Stimulated activated CD4-positive, alpha-beta T cell treated with anti-CD3 and anti-CD28 coated beads, Interleukin-4, amount 100 ng/mL, for 48 hours (primary cell): ENCODE results near the gene HCN3.
"Not testable (repeated sequence)": the region's sequence is repeated elsewhere in the genome, so short reads cannot be mapped to it uniquely, and the experiment has no call there.

ENCODE experiments used
- DNase-seq, 2 donors: peaks; one replicate each; pipeline ENCODE4 v3.0.0-alpha.2; 2020; ENCODE audit warnings: low read depth in 2 of 2

Gene HCN3

GRCh38 chr1:155309423-155310021, 32.3 kb downstream of the HCN3 start:
- no peak for DNase-seq

- DNase-seq = no peak
Observed at GRCh38 chr1:155313261-155313660, 36.0 kb downstream of the HCN3 start.

DNA sequence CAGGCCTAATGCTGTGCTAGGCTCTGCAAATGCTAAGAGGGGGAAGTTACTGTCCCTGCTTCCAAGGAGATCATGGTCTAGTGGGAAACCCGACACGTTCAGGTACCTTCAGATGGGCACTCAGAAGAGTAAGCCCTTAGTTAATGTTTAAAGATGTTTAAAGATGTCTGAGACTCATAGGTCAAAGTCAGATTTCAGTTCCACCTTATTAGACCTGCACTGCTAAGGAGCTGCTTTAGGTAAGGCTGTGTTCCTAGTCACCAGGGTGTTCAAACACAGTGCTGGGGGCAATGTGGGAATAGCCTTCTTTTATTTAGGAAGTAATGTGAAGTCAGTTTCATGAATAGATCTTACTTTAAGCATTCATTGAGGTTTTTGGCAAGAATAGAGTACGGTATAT, 39.7 kb downstream of the HCN3 start:
- DNase-seq = no peak

DNA sequence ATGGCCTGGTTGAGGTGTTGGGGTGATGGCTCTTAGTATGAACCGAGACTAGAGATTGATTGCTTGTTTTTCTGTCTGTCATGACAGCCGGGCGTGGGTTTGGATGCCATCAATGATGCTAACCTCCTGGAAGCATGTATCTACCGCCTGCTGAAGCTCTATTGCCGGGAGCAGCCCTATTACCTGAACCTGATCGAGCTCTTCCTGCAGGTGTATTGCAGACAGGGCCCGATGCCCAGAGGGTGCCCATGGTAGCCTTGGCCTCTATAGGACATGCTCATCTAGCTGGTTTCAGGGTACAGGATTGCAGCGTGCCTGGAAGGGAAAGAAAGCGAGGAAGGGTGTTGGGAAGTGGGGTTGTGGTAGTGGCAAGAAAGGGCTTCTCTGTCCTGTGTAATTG, 40.8 kb downstream of the HCN3 start:
- DNase-seq = no peak

- no peak for DNase-seq
Observed at GRCh38 chr1:155319536-155319935, 42.3 kb downstream of the HCN3 start.

DNA sequence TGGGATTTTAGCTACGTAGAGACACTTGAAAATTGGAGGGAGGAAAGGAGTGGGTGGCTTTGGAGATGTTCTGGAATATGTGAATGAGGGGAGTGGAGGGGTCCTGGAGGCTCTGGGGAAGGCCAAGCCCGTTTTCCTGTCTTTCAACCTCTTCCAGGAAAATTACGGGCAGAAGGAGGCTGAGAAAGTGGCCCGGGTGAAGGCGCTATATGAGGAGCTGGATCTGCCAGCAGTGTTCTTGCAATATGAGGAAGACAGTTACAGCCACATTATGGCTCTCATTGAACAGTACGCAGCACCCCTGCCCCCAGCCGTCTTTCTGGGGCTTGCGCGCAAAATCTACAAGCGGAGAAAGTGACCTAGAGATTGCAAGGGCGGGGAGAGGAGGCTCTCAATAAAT, 43.0 kb downstream of the HCN3 start:
- DNase-seq = no peak

GRCh38 chr1:155320661-155321617, 43.7 kb downstream of the HCN3 start, which contains the start of gene RUSC1:
Gene RUSC1 (plus strand): TSS chr1:155320894. CDS start chr1:155321774, 880 bp downstream.
- peak; percentile 57 to 66 for DNase-seq

GRCh38 chr1:155321639-155322503, 44.6 kb downstream of the HCN3 start:
- no peak for DNase-seq

DNA sequence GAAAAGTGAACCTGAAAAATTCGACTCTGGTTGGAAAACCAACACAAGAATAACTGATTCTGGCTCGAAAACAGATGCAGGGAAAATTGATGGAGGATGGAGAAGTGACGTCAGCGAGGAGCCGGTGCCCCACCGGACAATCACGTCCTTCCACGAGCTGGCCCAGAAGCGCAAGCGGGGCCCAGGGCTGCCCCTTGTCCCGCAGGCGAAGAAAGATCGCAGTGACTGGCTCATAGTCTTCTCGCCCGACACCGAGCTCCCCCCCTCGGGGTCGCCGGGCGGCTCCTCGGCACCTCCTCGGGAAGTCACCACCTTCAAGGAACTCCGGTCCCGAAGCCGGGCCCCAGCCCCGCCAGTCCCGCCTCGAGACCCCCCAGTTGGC, 45.3 kb downstream of the HCN3 start:
- DNase-seq = no peak

DNA sequence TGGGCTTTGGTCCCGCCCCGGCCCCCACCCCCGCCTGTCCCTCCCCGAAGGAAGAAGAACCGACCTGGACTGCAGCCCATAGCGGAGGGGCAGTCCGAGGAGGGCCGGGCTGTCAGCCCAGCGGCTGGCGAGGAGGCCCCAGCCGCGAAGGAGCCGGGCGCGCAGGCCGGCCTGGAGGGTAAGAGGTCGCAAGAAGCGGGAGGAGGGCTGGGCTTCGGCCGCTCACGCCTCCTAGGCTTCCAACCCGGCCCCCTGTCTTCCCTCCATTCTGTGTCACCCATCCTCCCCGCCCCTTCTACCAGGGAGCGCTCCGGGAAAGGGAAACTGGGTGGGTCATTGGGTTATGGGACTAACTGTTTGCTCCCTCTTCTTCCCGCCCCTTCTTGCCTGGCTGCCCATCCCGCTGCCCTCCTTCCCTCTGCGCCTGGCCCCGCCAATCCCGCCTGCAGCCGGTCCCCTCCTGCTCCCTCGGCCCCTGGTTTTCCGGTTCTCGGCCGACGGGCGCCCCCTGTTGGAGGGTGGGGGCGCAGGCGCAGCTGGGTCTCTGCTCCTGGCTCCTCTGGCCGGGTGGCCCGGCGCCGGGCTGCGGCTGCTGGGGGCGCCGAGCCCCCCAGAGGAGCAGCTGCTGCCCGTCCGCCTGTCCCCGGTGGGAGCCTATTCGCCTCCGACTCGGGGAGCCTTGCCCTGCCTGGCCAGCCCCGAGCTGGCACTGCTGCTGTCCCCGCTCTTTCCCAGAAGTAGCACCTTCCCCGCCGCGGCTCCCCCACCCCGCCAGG, 45.9 kb downstream of the HCN3 start:
- peak; percentile 83 to 85 for DNase-seq

DNA sequence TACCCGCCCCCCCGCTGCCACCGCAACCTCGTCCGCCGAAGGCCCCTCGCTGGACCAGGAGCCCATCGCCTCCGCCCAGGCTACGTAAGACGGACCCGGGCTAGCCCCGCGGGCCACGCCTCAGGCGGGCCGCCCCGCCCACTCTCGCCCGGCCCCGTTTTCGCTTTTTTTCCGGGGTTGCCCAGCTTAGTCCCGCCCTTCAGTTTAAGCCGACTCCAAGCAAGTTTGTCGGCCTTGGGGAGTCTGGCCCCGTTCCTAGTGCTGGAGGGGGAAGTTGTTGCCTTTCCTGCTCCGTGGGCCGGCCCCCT, 46.4 kb downstream of the HCN3 start:
- peak; percentile 75 to 80 for DNase-seq

DNA sequence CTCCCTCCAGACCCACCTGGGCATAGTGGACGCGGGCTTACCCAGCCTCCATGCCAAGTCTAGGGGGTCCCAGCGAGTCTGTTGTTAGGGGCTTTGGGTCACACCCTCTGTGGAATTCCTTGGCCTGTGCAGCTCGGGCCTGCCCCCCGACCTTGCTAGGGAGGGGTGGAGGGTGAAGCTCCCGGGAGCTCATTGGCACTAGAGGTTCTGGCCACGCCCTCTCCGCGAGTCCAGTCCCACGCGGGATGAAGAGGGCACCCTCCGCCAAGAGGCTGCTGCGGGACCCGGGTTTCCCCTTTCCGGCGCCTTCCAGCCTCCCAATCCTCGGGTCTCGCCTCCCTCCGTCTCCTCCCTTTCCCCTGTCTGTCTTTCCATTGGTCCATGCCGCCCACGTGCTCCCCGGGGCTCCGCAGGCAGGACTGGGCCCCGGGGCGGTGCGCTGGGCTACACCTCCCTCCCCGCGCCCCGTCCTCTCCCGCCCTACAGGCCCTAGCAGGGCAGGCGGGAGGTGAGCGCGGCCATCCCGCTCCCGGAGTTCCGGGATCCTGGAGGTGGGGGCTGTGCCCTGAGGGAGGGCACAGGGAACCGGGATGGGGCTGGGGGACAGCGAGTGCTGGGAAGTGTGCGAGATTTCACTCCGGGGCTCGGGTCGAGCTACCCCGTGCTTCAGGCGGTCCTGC, 46.9 kb downstream of the HCN3 start:
- DNase-seq = peak; percentile 90 to 97

DNA sequence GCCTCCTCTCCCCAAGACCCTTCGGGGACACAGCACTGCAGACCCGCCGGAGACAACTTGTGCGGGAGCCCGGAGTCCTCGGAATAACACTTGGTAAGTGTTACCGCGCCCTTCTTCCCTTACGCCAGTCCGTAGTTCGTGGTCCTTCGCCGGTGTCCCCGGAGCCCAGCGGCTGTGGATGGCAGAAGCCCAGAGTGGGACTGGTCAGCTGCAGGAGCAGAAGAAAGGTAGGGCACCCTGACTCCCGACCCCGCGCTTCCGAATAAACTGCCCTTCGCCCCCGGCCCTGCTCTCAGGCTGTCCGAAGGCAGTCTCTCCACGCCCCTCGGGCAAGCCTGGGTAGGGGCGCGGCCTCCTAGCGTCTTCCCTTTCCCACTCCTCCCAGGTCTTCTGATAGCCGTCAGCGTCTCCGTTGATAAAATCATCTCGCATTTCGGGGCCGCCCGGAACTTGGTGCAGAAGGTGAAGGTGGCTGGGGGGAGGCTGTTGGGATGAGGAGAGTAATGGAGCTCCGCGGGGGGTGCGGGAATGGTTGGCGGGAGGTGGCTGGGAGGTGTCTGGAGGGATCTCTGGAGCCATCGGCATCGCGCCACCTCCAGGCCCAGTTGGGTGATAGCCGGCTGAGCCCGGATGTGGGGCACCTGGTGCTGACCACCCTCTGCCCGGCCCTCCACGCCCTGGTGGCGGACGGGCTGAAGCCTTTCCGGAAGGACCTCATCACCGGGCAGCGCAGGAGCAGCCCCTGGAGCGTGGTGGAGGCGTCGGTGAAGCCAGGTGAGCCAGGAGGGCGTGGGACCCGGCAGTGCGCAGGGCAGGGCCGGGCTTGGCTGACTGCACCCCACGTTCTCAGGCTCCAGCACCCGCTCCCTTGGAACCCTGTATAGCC, 47.7 kb downstream of the HCN3 start:
- DNase-seq = no peak

- no peak for DNase-seq
Observed at GRCh38 chr1:155325603-155325893, 48.3 kb downstream of the HCN3 start.

DNA sequence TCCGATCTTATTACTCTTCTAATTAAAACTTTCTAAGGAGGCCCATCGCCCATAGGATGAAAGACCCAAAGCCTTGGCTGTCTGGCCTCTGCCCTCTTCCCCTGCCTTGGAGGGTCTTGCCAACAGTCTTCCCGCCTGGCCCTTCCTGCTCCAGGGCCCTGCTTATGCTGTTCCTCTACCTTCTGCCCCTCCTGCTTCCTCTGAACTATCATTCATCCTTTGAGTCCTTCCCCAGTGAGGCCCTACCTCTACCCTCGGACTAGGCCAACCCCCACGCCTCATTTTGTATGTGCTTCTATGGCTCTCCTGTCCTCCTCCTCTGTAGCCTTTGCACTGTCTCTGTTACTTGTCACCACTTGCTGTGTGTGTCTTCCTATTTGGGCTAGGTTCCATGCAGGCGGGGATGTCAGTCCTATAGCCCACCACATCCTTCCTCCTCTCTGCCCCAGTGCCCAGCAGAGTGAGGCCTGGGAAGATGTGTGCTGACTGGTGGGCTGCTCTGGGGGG, 48.8 kb downstream of the HCN3 start:
- DNase-seq = no peak

- no peak for DNase-seq
Observed at GRCh38 chr1:155326631-155327037, 49.4 kb downstream of the HCN3 start.

GRCh38 chr1:155327981-155328380, 50.7 kb downstream of the HCN3 start:
- no peak for DNase-seq

- DNase-seq = not testable (repeated sequence)
Observed at GRCh38 chr1:155328856-155329255, 51.6 kb downstream of the HCN3 start.

DNA sequence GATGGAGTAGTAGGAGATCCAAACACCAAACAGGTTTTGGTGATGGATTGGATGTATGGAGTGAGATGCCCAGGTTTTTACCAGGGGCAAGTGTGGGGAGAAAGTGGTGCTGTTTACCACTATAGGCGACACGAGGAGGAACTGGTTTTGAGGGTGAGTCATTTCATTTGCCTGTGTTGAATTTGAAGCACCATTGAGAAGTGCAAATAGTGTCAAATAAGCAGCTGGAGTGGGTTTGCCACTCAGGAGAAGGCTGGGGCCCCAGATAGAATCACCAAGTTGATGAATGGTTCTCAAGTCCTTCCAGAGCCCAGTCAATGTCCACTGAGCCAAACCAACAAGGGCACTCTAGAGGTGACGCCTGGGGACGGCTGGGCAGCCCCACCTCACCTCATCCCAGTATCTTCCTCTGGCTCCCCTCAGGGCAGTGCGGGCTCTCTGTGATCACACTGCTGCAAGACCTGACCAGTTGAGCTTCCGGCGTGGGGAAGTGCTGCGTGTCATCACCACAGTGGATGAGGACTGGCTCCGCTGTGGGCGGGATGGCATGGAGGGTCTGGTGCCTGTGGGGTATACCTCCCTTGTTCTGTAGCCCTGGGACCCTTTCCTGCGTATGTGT, 52.8 kb downstream of the HCN3 start:
- no peak for DNase-seq

- no peak for DNase-seq
Observed at GRCh38 chr1:155334962-155335361, 57.7 kb downstream of the HCN3 start.
